Activated CD8-positive, alpha-beta T cell treated with anti-CD3 and anti-CD28 coated beads for 36 hours (primary cell): Measurements from ENCODE around the gene MCF2. TPM values are rescaled to one million over a fixed set of nuclear protein-coding genes. Genes with fewer than 3 reads are reported as not detected.
"Not testable (repeated sequence)": the region's sequence is repeated elsewhere in the genome, so short reads cannot be mapped to it uniquely, and the experiment has no call there.

ENCODE experiments used
- ATAC-seq: fragments of 200-7000 bp; cut with Tn5 transposase; one replicate; pipeline ENCODE4 v1.10.0; 2021; ENCODE audit warnings: mild to moderate bottlenecking, moderate library complexity
- CTCF ChIA-PET: fragments of 350-600 bp; sonication (Branson Sonifier 250); formaldehyde crosslinking; loops from one replicate; lab custom pipeline; 2021; ENCODE audit warnings: antibody characterized with exemption; lab: Charles Lee
- POLR2A ChIA-PET: fragments of 350-600 bp; sonication (Branson Sonifier 250); formaldehyde crosslinking; loops from one replicate; lab custom pipeline; 2021; ENCODE audit warnings: antibody characterized with exemption; lab: Charles Lee
- DNase-seq: peaks from one replicate; pipeline ENCODE4 v3.0.0-alpha.2; 2020
- H3K27ac Mint-ChIP-seq: one replicate; pipeline ENCODE4 v1.8.0; 2021; ENCODE audit warnings: mild to moderate bottlenecking, mixed read lengths
- H3K27me3 Mint-ChIP-seq: one replicate; pipeline ENCODE4 v1.8.0; 2021; ENCODE audit warnings: mixed read lengths
- H3K36me3 Mint-ChIP-seq: one replicate; pipeline ENCODE4 v1.8.0; 2021; ENCODE audit warnings: low read depth, mixed read lengths
- H3K4me1 Mint-ChIP-seq: one replicate; pipeline ENCODE4 v1.8.0; 2021; ENCODE audit warnings: low read depth, mixed read lengths
- H3K4me3 Mint-ChIP-seq: one replicate; pipeline ENCODE4 v1.8.0; 2021; ENCODE audit warnings: mild to moderate bottlenecking, moderate library complexity, mixed read lengths
- H3K9me3 Mint-ChIP-seq: one replicate; pipeline ENCODE4 v1.8.0; 2021; ENCODE audit warnings: mixed read lengths
- CTCF ChIP-seq: fragments of 200-600 bp; IDR thresholded peaks from one replicate; pipeline ENCODE4 v1.8.0; 2022; ENCODE audit warnings: antibody characterized with exemption, mild to moderate bottlenecking
- intact Hi-C: fragments of 100-400 bp; cut with micrococcal nuclease; formaldehyde crosslinking; loops from one replicate; pipeline ENCODE4 v1.10.0; 2022
- total RNA-seq, 2 experiments: library from RNA; stranded (reverse); gene quantifications; one replicate each; pipeline ENCODE4 v1.2.3, GENCODE V29; 2021

MCF2 gene
- total RNA-seq, 2 experiments from 2014 or later, result 0.56 to 0.59 TPM

- ATAC-seq (no peak), DNase-seq (no peak)
- TF ChIP-seq CTCF, result no peak
- H3K4me1 Mint-ChIP-seq, result no peaks in the 10 kb centered on the region
- POLR2A ChIA-PET, result interaction anchor here (0.6 kb wide), 1 partner anchor 1199 kb away, joined by 3 read pairs; no protein-coding TSS in a partner anchor
- CTCF ChIA-PET, result no interaction called here
- peaks cover 9% of the 10 kb centered on the region for H3K27me3 Mint-ChIP-seq
- no peaks in the 10 kb centered on the region for H3K9me3 Mint-ChIP-seq
- H3K27ac Mint-ChIP-seq, result no peak overlapping the region
- intact Hi-C loops, result no loop called here
- no peak overlapping the region for H3K4me3 Mint-ChIP-seq
- no peaks in the 10 kb centered on the region for H3K36me3 Mint-ChIP-seq
These were observed 16.0 kb downstream of the MCF2 start for GRCh38 chrX:139691843-139692505.

- Mint-ChIP-seq H3K9me3 (no peaks in the 10 kb centered on the region), H3K36me3 (no peaks in the 10 kb centered on the region), H3K27ac (no peak overlapping the region), H3K4me1 (no peaks in the 10 kb centered on the region), H3K4me3 (no peak overlapping the region), H3K27me3 (peaks cover 9% of the 10 kb centered on the region)
- ATAC-seq (no peak), DNase-seq (no peak)
- intact Hi-C loops, result no loop called here
- no peak for TF ChIP-seq CTCF
- CTCF ChIA-PET, result no interaction called here
- POLR2A ChIA-PET, result interaction anchor here (0.6 kb wide), 1 partner anchor 1198 kb away, joined by 3 read pairs; no protein-coding TSS in a partner anchor
These were observed 16.5 kb downstream of the MCF2 start for GRCh38 chrX:139691493-139691842.

- H3K27me3 Mint-ChIP-seq, H3K4me1 Mint-ChIP-seq, intact Hi-C loops, CTCF ChIA-PET, H3K27ac Mint-ChIP-seq, H3K4me3 Mint-ChIP-seq, DNase-seq, ATAC-seq, H3K9me3 Mint-ChIP-seq, H3K36me3 Mint-ChIP-seq, POLR2A ChIA-PET: not testable (repeated sequence)
These were observed 22.8 kb downstream of the MCF2 start for GRCh38 chrX:139685175-139685574.

- no peak for DNase-seq
- CTCF ChIA-PET, result no interaction called here
- Mint-ChIP-seq H3K9me3 (no peaks in the 10 kb centered on the region), H3K4me1 (no peaks in the 10 kb centered on the region), H3K27me3 (no peaks in the 10 kb centered on the region), H3K4me3 (no peak overlapping the region), H3K36me3 (peaks cover 3% of the 10 kb centered on the region), H3K27ac (no peak overlapping the region)
- TF ChIP-seq CTCF, result no peak
- intact Hi-C loops, result no loop called here
- ATAC-seq, result no peak
- POLR2A ChIA-PET, result no interaction called here
These were observed 27.6 kb downstream of the MCF2 start for GRCh38 chrX:139680356-139680755.

GRCh38 chrX:139647597-139647996, 60.4 kb downstream of the MCF2 start:
- DNase-seq, result no peak
- Mint-ChIP-seq H3K36me3 (no peaks in the 10 kb centered on the region), H3K4me3 (no peak overlapping the region), H3K4me1 (no peaks in the 10 kb centered on the region), H3K27ac (no peak overlapping the region), H3K9me3 (no peaks in the 10 kb centered on the region), H3K27me3 (no peaks in the 10 kb centered on the region)
- no peak for ATAC-seq
- POLR2A ChIA-PET, result no interaction called here
- CTCF ChIA-PET, result no interaction called here
- no peak for TF ChIP-seq CTCF
- intact Hi-C loops, result no loop called here
